GM12892 (cell line): Measurements from ENCODE around the gene OSBPL3.

ENCODE experiments used
- POLR2A ChIP-seq: IDR thresholded peaks from 2 replicates; pipeline ENCODE4 v1.6.1; 2011; ENCODE audit warnings: low read depth, low read length, control low read depth
- POLR2AphosphoS5 ChIP-seq: IDR thresholded peaks from 2 replicates; pipeline ENCODE4 v1.6.1; 2011; ENCODE audit warnings: low read depth, low read length, control low read depth
- TAF1 ChIP-seq: IDR thresholded peaks from 2 replicates; pipeline ENCODE4 v1.6.1; 2011; ENCODE audit warnings: low read depth, mild to moderate bottlenecking, control low read depth, low read length, borderline replicate concordance

GRCh38 chr7:24899905-24900304 is 80.1 kb downstream of the OSBPL3 start:
- no peak for TF ChIP-seq POLR2A
- TF ChIP-seq POLR2AphosphoS5: no peak
- no peak for TF ChIP-seq TAF1
